ENCODE results near the gene BBX.

Gene BBX

GRCh38 chr3:107769882-107770281 is 247.1 kb downstream of the BBX start:
- DNase-seq (ENCODE audit: low spot score) = no peak
- TF ChIP-seq CTCF (IDR thresholded peaks at IDR 0.05; ENCODE audit: extremely low read depth, missing control alignments) = no peak

- no peak for TF ChIP-seq CTCF (IDR thresholded peaks at IDR 0.05; ENCODE audit: extremely low read depth, missing control alignments)
- no peak for DNase-seq (ENCODE audit: low spot score)
Observed at GRCh38 chr3:107772016-107772415, 249.3 kb downstream of the BBX start.

GRCh38 chr3:107775974-107776373 is 253.2 kb downstream of the BBX start:
- no peak for TF ChIP-seq CTCF (IDR thresholded peaks at IDR 0.05; ENCODE audit: extremely low read depth, missing control alignments)
- DNase-seq (ENCODE audit: low spot score) = no peak

- no peak for TF ChIP-seq CTCF (IDR thresholded peaks at IDR 0.05; ENCODE audit: extremely low read depth, missing control alignments)
- no peak for DNase-seq (ENCODE audit: low spot score)
Observed at GRCh38 chr3:107781253-107781652, 258.5 kb downstream of the BBX start.

- TF ChIP-seq CTCF (IDR thresholded peaks at IDR 0.05; ENCODE audit: extremely low read depth, missing control alignments) = no peak
- no peak for DNase-seq (ENCODE audit: low spot score)
Observed at GRCh38 chr3:107782054-107782453, 259.3 kb downstream of the BBX start.

GRCh38 chr3:107790612-107791011 is 267.9 kb downstream of the BBX start:
- no peak for TF ChIP-seq CTCF (IDR thresholded peaks at IDR 0.05; ENCODE audit: extremely low read depth, missing control alignments)
- no peak for DNase-seq (ENCODE audit: low spot score)

GRCh38 chr3:107791027-107791426 is 268.3 kb downstream of the BBX start:
- TF ChIP-seq CTCF (IDR thresholded peaks at IDR 0.05; ENCODE audit: extremely low read depth, missing control alignments) = no peak

More at GRCh38 chr3:107791027-107791426, 268.3 kb downstream of the BBX start:
- no peak for DNase-seq (ENCODE audit: low spot score)
